Upper lobe of left lung (tissue), 4 donors: ENCODE results near the gene COTL1.

Experiments
- CTCF ChIP-seq, 6 experiments: fragments of 450-650 bp in 4 of 6; fragments of 200-600 bp in 2 of 6; sonication (generic) in 2 of 6; IDR thresholded peaks; one replicate each; pipeline ENCODE4 v1.5.1; 2016 to 2019; ENCODE audit warnings: antibody characterized with exemption in 6 of 6
- EP300 ChIP-seq, 4 donors: sonication (generic); formaldehyde crosslinking; IDR thresholded peaks; one replicate each; pipeline ENCODE4 v1.5.1; 2017; ENCODE audit warnings: antibody characterized with exemption in 4 of 4, control low read depth in 2 of 4
- POLR2A ChIP-seq, 4 donors: fragments of 450-650 bp; IDR thresholded peaks; one replicate each; pipeline ENCODE4 v1.5.1; 2016 to 2017; ENCODE audit warnings: antibody characterized with exemption in 4 of 4, mild to moderate bottlenecking in 2 of 4
- POLR2AphosphoS5 ChIP-seq, 2 donors: sonication (generic); formaldehyde crosslinking; IDR thresholded peaks; one replicate each; pipeline ENCODE4 v1.5.1; 2017; ENCODE audit warnings: antibody characterized with exemption in 2 of 2

GRCh38 chr16:84530590-84530989 is 87.3 kb downstream of the COTL1 start:
- TF ChIP-seq POLR2A (IDR thresholded peaks at IDR 0.05) (no peak), CTCF (IDR thresholded peaks at IDR 0.05) (no peak), EP300 (IDR thresholded peaks at IDR 0.05) (no peak), POLR2AphosphoS5 (IDR thresholded peaks at IDR 0.05) (no peak)
